ENCODE data around the gene SCD.

The SCD gene

DNA sequence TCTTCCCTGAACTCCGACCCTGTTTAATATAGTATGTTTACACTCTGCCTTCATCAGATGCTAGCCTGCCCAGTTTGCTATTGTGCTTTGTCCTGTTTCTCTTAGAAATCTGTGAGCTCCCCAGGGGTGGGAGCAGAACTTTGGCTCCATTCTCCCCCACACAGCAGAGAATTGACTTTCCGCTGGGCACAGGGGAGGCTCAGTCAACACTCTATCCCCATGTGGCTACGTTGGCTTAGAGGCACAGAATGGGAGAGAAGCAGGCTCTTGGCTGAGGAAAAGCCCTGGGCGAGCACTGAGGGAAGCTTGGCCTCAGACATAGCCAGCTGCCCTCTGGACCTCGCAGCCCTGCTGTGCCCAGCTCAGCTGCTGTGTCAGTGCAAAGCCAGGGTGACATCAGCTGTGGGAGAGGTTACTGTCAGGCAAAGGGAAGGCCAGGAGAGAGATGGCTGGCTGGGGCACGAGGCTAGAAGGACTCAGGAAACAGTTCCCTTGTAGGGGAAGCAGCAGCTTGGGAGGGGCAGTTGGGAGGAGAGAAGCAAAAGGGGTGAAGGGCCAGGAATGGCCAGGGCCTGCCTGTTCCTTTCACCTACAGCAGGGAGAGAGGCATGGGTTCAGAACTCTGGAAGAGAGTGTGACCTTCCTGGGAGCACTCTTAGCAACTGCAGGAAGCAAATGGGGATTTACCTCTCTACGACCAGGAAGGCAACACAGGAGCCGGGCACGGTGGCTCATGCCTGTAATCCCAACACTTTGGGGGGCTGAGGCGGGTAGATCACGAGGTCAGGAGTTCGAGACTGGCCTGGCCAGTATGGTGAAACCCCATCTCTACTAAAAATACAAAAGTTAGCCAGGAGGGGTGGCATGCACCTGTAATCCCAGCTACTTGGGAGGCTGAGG is 5.8 kb upstream of the SCD start:
- DNase-seq (ENCODE audit: low read depth) = no peak

DNA sequence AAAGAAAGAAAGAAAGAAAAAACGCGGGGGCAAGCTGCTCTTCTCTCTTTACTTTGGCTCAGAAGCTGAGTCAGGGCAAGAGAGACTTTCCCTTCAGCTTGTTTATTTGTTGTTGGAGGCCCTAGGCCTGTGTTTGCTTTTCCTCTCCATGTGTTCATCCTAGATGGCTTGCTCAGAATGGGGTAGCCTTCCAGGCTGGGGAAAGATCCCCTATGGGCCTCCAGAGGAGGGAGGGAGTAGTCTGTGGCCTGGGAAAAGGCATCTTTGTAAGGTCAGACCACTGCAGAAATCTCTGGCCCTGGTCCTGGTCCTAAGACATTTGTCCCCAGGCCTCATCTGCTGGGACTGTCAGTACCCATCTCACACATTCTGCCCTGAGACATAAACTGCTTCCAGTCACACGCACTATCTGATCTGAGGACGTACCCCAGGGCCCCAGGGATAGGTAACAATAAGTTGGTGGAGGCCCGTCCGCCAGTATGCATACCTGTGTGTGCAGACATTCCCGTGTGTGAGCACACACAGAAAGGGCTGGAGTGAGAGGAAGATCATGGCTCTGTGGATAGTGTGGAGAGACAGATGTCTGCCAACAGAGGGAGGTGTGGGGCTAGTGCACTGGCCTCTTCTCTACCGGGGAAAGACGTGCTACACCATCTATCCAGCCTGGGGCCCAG is 4.9 kb upstream of the SCD start:
- peak; percentile 34 for DNase-seq (ENCODE audit: low read depth)

DNA sequence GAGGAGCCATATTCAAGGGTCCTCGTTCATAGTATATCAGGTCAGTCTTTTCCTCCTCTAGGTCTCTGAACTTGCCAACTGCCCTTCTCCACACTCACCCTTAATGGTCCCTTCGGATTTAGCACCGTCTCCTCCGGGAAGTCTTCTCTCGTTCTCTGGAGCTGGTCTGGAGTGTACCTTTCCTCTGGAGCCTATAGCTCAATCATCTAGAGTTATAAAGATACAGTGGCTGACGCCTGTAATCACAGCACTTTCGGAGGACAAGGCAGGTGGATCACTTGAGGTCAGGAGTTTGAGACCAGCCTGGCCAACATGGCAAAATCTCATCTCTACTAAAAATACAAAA is 4.4 kb upstream of the SCD start:
- DNase-seq (ENCODE audit: low read depth) = no peak

GRCh38 chr10:100344241-100344788 is 2.7 kb upstream of the SCD start:
- DNase-seq (ENCODE audit: low read depth) = no peak

DNA sequence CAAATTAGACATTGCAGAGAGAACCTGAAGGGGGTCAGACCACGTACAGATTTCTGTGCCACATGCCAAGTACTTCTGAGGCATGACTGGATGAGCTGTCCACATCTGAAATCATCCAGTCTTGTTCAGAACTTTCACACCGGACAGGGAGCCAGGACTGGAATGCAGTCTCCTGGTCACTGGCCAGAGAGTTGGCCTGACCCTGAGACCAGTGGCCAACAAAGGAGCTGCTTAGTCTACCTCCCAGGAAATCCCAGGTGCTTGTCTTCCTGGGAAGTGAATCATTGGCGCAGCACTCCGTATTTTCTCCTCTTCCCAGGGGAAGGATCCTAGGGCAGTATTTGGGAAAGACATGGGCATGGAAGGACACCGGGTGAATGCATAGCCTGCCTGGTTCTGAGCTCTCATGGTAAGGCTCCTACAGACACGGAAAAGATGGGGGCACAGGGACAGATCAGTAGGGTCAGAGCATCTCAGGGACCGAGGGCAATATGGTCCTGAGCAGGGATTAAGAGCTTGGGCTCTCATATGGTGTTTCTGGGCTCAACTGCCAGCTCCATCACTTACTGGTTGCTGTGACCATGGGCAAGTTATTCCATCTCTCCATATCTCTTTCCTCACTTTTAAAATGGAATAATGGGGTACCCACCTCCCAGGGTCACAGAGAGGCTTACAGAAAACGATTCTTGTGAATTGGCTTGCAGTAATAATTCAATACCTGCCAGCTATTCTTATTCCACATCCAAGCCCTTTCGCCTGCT is 1.3 kb upstream of the SCD start:
- DNase-seq (ENCODE audit: low read depth) = no peak

DNA sequence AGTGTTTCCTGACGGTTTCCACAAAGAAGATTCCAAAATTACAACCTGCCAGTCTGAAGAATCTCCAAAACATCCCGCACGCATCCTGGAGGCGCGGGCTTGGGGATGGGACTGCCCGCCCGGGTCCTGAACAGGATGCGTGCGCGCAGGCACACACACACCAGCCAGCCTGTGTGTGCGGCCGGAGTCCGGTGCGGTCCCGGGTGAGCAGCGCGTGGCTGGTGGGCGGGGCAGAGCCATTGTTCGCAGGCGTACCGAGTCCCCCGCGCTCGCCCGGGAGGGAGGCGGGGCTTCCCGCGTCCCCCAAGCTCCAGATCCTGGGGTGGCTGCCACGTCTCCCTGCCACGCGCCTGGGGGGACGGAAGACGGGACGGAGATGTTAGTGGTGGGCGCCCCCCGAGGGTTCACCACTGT is 675 bp upstream of the SCD start:
- peak; percentile 80 for DNase-seq (ENCODE audit: low read depth)

DNA sequence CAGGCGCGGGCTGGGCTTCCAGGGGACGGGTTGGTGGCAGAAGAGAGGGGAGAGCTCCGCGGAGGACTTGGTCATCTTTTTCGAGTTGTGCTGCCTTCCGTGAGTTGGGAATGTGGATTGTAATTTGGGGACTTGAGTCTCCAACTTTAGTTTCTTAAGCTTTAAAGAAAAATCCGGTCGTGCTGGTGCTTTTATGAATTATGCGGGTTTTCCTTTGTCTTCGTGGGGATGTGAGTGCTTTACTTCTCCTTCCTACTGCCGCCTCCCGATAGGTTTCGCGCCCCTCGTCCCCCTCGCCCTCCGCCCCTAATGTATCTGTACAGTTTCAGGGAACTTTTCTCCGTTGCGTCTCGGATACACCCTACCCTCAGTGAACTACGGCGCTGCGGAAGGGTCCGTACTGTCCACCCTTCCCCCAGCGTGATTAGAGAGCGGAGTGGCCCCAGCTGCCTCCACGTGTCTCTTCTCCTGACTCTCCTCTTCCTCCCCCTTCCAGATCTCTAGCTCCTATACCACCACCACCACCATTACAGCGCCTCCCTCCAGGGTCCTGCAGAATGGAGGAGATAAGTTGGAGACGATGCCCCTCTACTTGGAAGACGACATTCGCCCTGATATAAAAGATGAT is 649 bp downstream of the SCD start:
- no peak for DNase-seq (ENCODE audit: low read depth)

DNA sequence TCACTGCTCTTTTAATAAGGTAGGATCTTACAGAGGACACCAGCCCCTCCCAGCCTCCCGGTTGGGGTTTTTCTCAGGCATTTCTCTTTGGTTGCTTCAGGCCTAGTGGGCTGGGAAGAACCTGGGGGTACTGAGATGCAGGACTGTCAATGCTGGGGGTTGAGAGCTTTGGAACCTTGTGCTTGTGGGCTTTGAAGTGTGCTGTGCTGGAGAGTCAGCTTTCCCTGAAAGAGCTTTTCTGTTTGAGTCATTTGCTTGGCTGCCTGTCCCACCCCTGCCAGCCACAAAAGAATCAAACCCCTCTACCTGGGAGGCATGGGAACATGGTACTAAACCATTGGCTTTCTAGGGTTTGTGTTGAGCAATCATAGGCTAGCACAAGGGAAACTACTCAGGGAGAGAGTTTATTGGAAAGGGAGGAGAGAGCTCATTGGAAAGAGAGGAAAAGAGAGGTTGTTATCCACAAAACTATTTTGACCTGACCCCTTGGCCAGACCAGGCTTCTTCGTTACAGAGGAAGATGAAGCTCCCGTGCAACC is 1.4 kb downstream of the SCD start:
- no peak for DNase-seq (ENCODE audit: low read depth)

- no peak for DNase-seq (ENCODE audit: low read depth)
These were observed 2.1 kb downstream of the SCD start for GRCh38 chr10:100349087-100349486.

DNA sequence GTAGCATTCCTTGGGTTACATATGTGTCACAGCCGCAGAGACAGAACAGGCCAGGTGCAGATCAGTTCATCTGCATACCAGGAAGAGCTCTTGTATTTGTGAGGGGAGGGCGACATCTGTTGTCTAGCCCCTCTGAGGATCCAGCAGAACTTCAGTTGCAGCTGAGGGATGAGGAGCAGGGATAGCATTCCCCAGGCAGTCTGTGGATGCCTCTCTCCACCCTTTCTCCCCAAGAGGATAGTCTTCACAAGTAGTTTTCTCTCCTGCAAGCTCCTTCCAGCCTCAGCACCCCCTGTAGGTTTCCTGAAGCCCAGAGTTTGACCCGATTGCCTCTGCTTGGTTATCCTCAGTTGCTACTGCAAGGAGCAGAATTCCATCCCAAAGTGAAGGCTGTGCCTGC is 2.6 kb downstream of the SCD start:
- DNase-seq (ENCODE audit: low read depth) = no peak

DNA sequence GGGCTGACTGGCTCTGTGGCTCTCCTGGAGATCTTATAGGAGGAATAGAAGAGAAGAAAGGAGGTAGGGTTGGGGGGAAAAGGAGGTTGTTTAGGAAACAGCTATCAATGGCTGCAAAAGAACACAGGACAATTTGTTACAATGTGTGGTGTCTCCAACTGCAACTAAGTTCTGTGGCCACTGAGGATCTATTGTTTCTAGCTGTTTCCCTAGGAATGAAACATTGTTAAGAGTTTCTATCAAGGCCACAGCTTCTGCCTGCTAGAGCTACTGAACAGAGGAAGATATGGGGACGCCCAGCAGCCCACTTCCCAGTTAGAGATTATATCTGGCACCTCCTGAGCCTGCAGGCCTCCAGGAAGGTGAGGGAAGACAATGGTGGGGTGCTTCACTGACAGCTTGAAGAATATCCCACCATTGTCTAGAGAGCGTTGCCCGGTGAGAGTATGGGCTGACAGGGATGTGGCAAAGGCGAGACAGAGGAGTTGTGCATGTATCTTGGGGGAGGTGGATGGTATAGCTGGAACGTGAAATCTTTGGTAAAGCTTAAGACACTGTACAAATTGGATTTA is 4.0 kb downstream of the SCD start:
- no peak for DNase-seq (ENCODE audit: low read depth)

DNA sequence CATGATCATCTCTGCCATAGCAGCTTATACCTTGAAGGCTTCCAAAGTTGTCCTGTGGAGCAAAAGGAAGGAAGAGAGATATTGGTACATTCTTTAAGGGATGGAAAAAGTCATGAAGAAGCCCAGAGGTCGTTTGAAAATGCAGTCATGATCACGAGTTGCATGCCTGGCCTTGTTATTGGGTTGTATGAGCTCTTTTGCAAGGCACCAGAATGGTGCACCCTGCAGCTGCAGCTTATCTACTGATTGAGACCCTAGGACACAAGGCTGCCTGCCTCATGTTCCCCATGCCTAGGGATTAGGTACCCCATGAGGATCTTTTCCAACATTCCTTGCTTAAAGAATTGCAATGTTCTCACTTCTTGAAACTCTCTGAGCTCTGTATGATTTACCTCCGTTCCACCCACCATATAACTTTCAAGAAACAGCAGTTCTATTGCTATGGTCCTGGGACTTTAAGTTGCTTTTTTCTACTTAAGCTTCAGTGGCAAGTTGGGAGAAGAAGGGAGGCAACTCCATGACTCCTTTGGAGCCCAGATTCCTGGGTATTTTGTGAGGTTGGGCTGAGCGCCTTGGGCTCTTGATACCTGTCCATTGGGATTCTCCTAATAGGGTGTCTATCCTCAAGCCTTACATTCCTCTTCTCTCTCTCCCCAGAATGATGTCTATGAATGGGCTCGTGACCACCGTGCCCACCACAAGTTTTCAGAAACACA is 6.9 kb downstream of the SCD start:
- no peak for DNase-seq (ENCODE audit: low read depth)

DNA sequence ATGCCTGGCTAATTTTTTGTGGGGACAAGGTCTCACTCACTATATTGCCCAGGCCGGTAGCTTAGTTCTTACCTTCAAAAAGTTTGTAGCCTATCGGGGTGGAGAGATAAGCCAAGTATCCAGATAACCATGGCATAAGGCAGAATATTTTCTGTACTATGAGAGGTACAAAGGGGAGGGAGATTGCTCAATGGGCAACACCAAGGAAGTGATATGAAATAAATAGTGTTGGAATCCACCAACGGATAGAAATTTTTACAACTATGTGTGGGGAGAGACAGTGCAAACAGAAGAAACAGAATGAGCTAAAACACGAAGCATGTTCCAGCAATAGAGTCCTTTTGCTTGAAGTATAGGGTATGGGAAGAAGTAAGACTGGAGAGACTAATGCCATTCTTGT is 8.1 kb downstream of the SCD start:
- DNase-seq (ENCODE audit: low read depth) = no peak

DNA sequence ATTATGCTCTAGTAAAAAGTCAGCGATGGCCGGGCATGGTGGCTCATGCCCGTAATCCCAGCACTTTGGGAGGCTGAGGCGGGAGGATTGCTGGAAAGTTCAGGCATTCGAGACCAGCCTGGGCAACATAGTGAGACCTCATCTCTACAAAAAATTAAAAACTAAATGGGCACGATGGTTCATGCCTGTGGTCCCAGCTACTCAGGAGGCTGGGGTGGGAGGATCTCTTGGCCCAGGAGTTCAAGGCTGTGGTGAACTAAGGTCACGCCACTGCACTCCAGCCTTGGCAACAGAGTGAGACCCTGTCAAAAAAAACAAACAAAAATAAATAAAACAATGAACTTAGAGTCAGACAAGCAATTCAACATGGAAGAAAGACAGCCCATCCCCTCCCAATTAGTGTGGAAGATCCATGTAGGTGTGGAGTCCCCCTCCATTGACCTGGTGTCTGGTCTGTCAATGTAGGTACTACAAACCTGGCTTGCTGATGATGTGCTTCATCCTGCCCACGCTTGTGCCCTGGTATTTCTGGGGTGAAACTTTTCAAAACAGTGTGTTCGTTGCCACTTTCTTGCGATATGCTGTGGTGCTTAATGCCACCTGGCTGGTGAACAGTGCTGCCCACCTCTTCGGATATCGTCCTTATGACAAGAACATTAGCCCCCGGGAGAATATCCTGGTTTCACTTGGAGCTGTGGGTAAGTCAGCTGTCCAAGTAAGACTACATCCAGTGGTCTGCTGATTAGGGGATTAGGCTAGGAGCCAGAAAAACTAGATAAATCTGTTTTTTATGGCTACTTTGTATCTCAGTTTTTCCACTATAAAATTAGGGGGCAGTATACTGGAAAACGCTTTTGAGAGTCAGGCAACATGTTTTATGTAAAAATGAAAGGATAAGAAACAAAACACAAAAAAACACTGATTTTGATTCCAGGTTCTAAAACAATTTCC is 9.3 kb downstream of the SCD start:
- DNase-seq (ENCODE audit: low read depth) = no peak

DNA sequence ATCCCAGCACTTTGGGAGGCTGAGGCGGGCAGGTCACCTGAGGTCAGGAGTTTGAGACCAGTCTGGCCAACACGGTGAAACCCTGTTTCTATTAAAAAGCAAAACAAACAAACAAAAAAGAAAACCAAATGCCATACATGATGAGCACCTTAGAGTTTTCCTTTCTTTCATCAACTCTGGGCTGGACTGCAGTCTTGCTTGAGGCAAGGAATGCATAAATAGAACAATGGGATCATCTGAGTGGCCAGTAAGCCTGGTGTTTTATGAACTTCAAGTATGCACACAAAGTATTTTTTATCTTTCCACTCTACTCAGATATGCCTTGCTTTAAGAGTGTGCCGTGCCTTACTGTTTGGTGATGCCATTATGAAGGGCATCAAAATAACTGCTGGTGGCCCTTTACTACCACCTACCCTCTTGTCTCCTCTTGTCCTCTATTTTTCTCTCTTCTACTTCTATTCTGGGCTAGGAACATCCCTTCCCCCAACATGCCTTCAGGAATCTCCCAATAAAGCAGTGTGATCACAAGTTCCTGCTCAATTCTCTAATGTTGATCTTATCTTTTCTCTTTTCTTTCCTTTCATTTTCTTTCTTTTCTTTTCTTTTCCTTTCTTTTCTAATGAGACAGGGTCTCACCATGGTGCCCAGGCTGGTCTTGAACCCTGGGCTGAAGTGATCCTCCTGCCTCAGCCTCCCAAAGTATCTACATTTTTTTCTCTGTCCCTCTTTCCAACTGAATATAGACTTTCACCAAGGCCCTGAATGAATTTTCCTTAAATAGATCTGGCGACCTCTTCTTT is 10.2 kb downstream of the SCD start:
- DNase-seq (ENCODE audit: low read depth) = no peak

DNA sequence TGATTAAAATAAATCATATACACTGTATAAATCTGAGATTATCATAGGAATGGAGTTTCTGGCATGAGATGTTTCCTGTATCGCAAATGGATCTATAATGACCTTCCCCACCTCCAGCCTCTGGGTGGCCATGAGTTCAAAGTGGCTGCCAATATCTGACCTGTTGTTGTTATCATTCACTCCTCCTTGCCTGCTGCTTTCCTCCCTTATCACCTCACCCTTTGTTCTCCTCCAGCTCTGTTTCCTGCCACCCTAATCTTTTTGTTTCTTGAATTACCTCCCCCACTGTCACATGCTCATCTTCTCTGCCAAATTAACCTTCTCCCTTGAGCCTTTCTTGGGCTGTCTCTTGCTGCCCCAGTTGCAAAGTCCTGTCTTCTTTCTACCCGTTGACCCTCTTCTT is 12.0 kb downstream of the SCD start:
- no peak for DNase-seq (ENCODE audit: low read depth)

DNA sequence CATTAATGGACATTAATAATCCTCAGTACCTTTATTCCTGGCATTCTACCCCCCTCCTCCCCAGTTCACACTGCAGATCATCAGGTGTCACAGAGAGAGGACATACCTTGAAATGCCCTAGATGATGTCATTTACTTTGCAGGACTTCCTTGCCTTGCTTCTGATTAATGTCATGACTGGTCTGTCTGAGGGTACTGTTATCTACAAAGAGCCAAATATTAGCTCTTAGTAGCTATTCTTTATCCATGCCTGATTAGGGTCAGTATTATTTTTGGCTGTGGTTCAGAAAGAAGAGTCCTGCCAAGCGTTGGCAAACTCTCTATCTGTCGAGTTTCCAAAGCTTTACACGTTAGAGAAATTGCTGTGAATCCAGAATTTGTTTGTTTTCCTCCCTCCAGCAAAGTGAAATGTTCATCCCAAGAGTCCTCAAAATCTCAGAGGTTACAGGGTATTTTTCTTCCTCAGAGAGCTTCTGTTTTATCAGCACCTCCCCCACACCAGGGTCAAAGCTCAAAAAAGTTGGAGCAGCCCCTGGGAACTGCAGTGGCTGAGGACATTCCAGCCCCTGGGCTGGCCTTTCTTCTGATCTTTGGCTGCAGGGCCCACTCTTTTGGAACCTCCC is 12.6 kb downstream of the SCD start:
- DNase-seq (ENCODE audit: low read depth) = no peak

- DNase-seq (ENCODE audit: low read depth) = no peak
These were observed 13.2 kb downstream of the SCD start for GRCh38 chr10:100360234-100360633.
